Skin of body (tissue), 2 donors: Measurements from ENCODE around the gene GAB2. TPM values are rescaled to one million over a fixed set of nuclear protein-coding genes. Genes with fewer than 3 reads are reported as not detected.
"Not testable (repeated sequence)": the region's sequence is repeated elsewhere in the genome, so short reads cannot be mapped to it uniquely, and the experiment has no call there.

ENCODE experiments used
- DNase-seq: peaks from one replicate; lab custom pipeline; 2025; lab: John Stamatoyannopoulos, UW
- total RNA-seq: library from RNA; depleted of rRNA; stranded (reverse); fragments of >200 nt; gene quantifications from one replicate; pipeline ENCODE4 v1.2.3, GENCODE V29; 2014

GAB2 gene
- total RNA-seq, 1 donor from 2014 or later, result 10.9 TPM

- DNase-seq, result no peak
These were observed 104.3 kb downstream of the GAB2 start for GRCh38 chr11:78313181-78313795.

GRCh38 chr11:78312712-78313111 lies 104.9 kb downstream of the GAB2 start:
- no peak for DNase-seq

GRCh38 chr11:78311702-78312371 lies 105.8 kb downstream of the GAB2 start:
- no peak for DNase-seq

- DNase-seq, result peak; percentile 58
These were observed 107.1 kb downstream of the GAB2 start for GRCh38 chr11:78310500-78310909.

- DNase-seq, result no peak
These were observed 113.4 kb downstream of the GAB2 start for GRCh38 chr11:78304201-78304600.

- no peak for DNase-seq
These were observed 117.3 kb downstream of the GAB2 start for GRCh38 chr11:78300108-78300839.

GRCh38 chr11:78299000-78299710 lies 118.5 kb downstream of the GAB2 start:
- DNase-seq, result no peak

GRCh38 chr11:78298291-78298771 lies 119.3 kb downstream of the GAB2 start:
- DNase-seq, result no peak

- DNase-seq, result no peak
These were observed 121.4 kb downstream of the GAB2 start for GRCh38 chr11:78295991-78296930.

GRCh38 chr11:78295347-78295746 lies 122.3 kb downstream of the GAB2 start:
- DNase-seq, result no peak

- DNase-seq, result not testable (repeated sequence)
These were observed 123.5 kb downstream of the GAB2 start for GRCh38 chr11:78294100-78294499.

- DNase-seq, result no peak
These were observed 124.1 kb downstream of the GAB2 start for GRCh38 chr11:78293536-78293935.

- no peak for DNase-seq
These were observed 125.4 kb downstream of the GAB2 start for GRCh38 chr11:78292109-78292803.

- no peak for DNase-seq
These were observed 126.0 kb downstream of the GAB2 start for GRCh38 chr11:78291503-78292108.

- DNase-seq, result no peak
These were observed 127.1 kb downstream of the GAB2 start for GRCh38 chr11:78290293-78291176.

- no peak for DNase-seq
These were observed 127.9 kb downstream of the GAB2 start for GRCh38 chr11:78289552-78290292.

GRCh38 chr11:78284260-78284659 lies 133.4 kb downstream of the GAB2 start:
- DNase-seq, result no peak

GRCh38 chr11:78282821-78283220 lies 134.8 kb downstream of the GAB2 start:
- no peak for DNase-seq
